OCI-LY7 (cell line): ENCODE results near the gene CD93. TPM values are rescaled to one million over a fixed set of nuclear protein-coding genes. Genes with fewer than 3 reads are reported as not detected.

ENCODE experiments used
- BruUV-seq: library from RNA; stranded (reverse); fragments of 400-500 nt; replicated peaks from 2 replicates; lab custom pipeline; 2021; lab: Mats Ljungman, UMichigan
- CTCF ChIA-PET: fragments of 300-600 bp; sonication (Branson Sonifier 250); formaldehyde crosslinking; loops from one replicate; lab custom pipeline; 2022; ENCODE audit warnings: antibody characterized with exemption; ENCODE audit not compliant: unreplicated experiment; lab: Charles Lee
- POLR2A ChIA-PET: fragments of 300-600 bp; sonication (Branson Sonifier 250); formaldehyde crosslinking; loops from one replicate; lab custom pipeline; 2022; ENCODE audit warnings: antibody characterized with exemption; lab: Charles Lee
- DNase-seq: peaks from one replicate; pipeline ENCODE4 v3.0.0-alpha.2; 2015; ENCODE audit warnings: low spot score
- H2AFZ ChIP-seq: fragments of 200-600 bp; sonication (generic), shearing (Covaris generic); 2 replicates; pipeline ENCODE4 v1.6.1; 2014; ENCODE audit warnings: mild to moderate bottlenecking, antibody characterized with exemption, low read length, moderate library complexity
- H3K27ac ChIP-seq: fragments of 200-600 bp; sonication (generic); 2 replicates; pipeline ENCODE4 v1.5.1; 2014; ENCODE audit warnings: mixed run types, low read depth, mild to moderate bottlenecking, moderate library complexity, low read length, inconsistent platforms; ENCODE audit not compliant: poor library complexity, severe bottlenecking
- H3K36me3 ChIP-seq: fragments of 200-600 bp; sonication (generic); 2 replicates; pipeline ENCODE4 v1.6.1; 2014; ENCODE audit warnings: mild to moderate bottlenecking, antibody characterized with exemption, low read length, moderate library complexity, mixed read lengths; ENCODE audit not compliant: insufficient read depth
- H3K4me1 ChIP-seq: fragments of 200-600 bp; sonication (generic); 2 replicates; pipeline ENCODE4 v1.5.1; 2014; ENCODE audit warnings: mild to moderate bottlenecking, low read length; ENCODE audit not compliant: insufficient read depth, poor library complexity, severe bottlenecking
- H3K4me2 ChIP-seq: fragments of 200-600 bp; sonication (generic); 2 replicates; pipeline ENCODE4 v1.6.1; 2014; ENCODE audit warnings: mild to moderate bottlenecking, low read length
- H3K4me3 ChIP-seq: fragments of 200-600 bp; sonication (generic); 2 replicates; pipeline ENCODE4 v1.5.1; 2014; ENCODE audit warnings: mild to moderate bottlenecking, low read depth, low read length; ENCODE audit not compliant: poor library complexity, severe bottlenecking
- H3K79me2 ChIP-seq: fragments of 200-600 bp; sonication (generic); 2 replicates; pipeline ENCODE4 v1.6.1; 2016; ENCODE audit warnings: low read depth, mild to moderate bottlenecking, low read length, moderate library complexity, mixed read lengths; ENCODE audit not compliant: insufficient read depth
- H3K9me2 ChIP-seq: fragments of 200-600 bp; sonication (generic); 2 replicates; pipeline ENCODE4 v1.6.1; 2016; ENCODE audit warnings: mild to moderate bottlenecking, low read length, mixed read lengths; ENCODE audit not compliant: insufficient read depth
- H3K9me3 ChIP-seq: fragments of 200-600 bp; sonication (generic); 2 replicates; pipeline ENCODE4 v1.6.1; 2014; ENCODE audit warnings: mild to moderate bottlenecking, mixed run types, low read length, mixed read lengths
- H4K20me1 ChIP-seq: fragments of 200-600 bp; sonication (generic); 2 replicates; pipeline ENCODE4 v1.6.1; 2014; ENCODE audit warnings: mild to moderate bottlenecking, antibody characterized with exemption, low read length, moderate library complexity, mixed read lengths; ENCODE audit not compliant: insufficient read depth
- CTCF ChIP-seq: fragments of 200-600 bp; sonication (generic); conservative IDR thresholded peaks from 2 replicates; pipeline ENCODE4 v1.5.1; 2014; ENCODE audit warnings: mild to moderate bottlenecking, antibody characterized with exemption, low read length, moderate library complexity, mixed read lengths
- EZH2phosphoT487 ChIP-seq: fragments of 200-600 bp; sonication (generic); IDR thresholded peaks from 2 replicates; pipeline ENCODE4 v1.6.1; 2018; ENCODE audit warnings: low read depth, borderline replicate concordance, mild to moderate bottlenecking, mixed run types, antibody characterized with exemption, low read length, moderate library complexity, mixed read lengths
- intact Hi-C: fragments of 100-400 bp; cut with micrococcal nuclease; formaldehyde crosslinking; loops from one replicate; pipeline ENCODE4 v1.10.0; 2022; ENCODE audit not compliant: unreplicated experiment
- total RNA-seq, 2 experiments: library from RNA; depleted of rRNA in 1 of 2; stranded (reverse); fragments of >200 nt in 1 of 2; shearing (Covaris generic) in 1 of 2; gene quantifications; 2 replicates each; pipeline ENCODE4 v1.2.3, GENCODE V29; 2014 to 2022

CD93 gene
- total RNA-seq, 2 experiments from 2014 or later = not detected

DNA sequence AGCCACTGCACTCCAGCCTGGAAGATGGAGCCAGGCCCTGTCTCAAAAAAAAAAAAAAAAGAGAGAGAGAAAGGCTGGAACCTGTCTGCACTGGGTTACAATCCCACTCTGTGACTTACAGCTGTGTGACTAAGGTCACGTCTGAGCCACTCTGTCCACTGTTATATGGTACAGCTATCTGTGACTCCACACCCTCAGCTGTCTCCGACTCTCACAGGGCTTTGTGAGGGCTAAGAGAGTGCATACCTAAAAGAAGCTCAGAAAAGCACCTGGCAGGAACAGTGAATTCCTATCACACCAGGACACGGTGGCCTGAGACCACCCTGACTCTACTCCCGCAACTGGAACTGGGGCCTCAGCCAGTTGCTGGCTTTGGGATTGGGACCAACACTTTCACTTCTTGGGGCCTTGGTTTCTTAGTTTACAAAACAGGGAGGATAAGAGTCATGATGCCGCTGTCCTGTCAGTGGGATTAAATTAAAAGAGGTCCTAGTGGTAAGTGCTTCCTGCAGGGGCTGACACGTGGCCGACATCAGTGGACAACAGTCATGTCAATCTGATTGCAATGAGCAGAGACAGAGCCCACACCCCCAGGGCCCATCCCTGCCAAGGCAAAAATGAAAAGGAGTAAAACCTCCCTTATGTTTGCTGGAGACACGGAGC is 5.7 kb upstream of the CD93 start:
- Histone ChIP-seq H3K9me2 (no peaks in the 10 kb centered on the region), H3K4me3 (no peak overlapping the region), H3K4me2 (no peak overlapping the region), H3K9me3 (no peaks in the 10 kb centered on the region), H3K27ac (no peak overlapping the region), H2AFZ (no peak overlapping the region), H3K79me2 (no peaks in the 10 kb centered on the region), H4K20me1 (no peaks in the 10 kb centered on the region), H3K4me1 (no peaks in the 10 kb centered on the region), H3K36me3 (no peaks in the 10 kb centered on the region)
- POLR2A ChIA-PET = no interaction called here
- no peak for DNase-seq
- intact Hi-C loops = no loop called here
- no peak for TF ChIP-seq CTCF
- CTCF ChIA-PET = no interaction called here
- BruUV-seq = no TSS peak

GRCh38 chr20:23090878-23091277 is 4.8 kb upstream of the CD93 start:
- Histone ChIP-seq H2AFZ (no peak overlapping the region), H3K27ac (no peak overlapping the region), H4K20me1 (no peaks in the 10 kb centered on the region), H3K79me2 (no peaks in the 10 kb centered on the region), H3K4me2 (no peak overlapping the region), H3K9me2 (no peaks in the 10 kb centered on the region), H3K4me1 (no peaks in the 10 kb centered on the region), H3K9me3 (no peaks in the 10 kb centered on the region), H3K4me3 (no peak overlapping the region), H3K36me3 (no peaks in the 10 kb centered on the region)
- no TSS peak for BruUV-seq
- ChIA-PET POLR2A (no interaction called here), CTCF (no interaction called here)
- intact Hi-C loops = no loop called here
- no peak for DNase-seq
- TF ChIP-seq EZH2phosphoT487 = no peak
- no peak for TF ChIP-seq CTCF

DNA sequence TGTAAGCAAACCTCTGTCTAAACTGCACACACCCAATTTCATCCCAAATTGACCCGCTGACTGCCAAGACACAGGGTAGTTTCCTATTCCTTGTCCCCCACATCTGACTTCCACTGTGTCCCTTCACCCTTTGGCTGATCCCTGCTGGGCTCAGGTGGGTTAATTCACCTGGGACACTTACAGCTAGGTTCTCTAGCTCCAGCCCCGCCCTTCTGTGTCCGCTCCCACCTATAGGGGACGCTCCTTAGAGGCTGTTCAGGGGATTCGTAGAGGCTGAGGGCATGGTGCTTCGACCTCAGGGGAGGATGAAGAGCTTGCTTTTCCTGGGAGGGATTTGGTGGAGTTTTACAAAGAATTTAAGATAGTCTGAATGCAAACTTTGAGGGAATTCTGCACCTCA is 4.0 kb upstream of the CD93 start:
- no peaks in the 10 kb centered on the region for H3K9me3 ChIP-seq
- no peaks in the 10 kb centered on the region for H3K79me2 ChIP-seq
- POLR2A ChIA-PET = no interaction called here
- H3K36me3 ChIP-seq = no peaks in the 10 kb centered on the region
- H3K4me2 ChIP-seq = no peak overlapping the region
- H3K4me1 ChIP-seq = no peaks in the 10 kb centered on the region
- no peak for DNase-seq
- H3K4me3 ChIP-seq = no peak overlapping the region
- H3K9me2 ChIP-seq = no peaks in the 10 kb centered on the region
- BruUV-seq = no TSS peak
- no peak overlapping the region for H3K27ac ChIP-seq
- intact Hi-C loops = no loop called here
- CTCF ChIA-PET = no interaction called here
- TF ChIP-seq CTCF = no peak
- no peak for TF ChIP-seq EZH2phosphoT487
- no peak overlapping the region for H2AFZ ChIP-seq
- no peaks in the 10 kb centered on the region for H4K20me1 ChIP-seq
